Heart right ventricle (tissue), 16 donors: ENCODE measurements around the gene HPN. TPM values are rescaled to one million over a fixed set of nuclear protein-coding genes. Genes with fewer than 3 reads are reported as not detected.

Source experiments
- ATAC-seq, 8 donors: fragments of 200-7000 bp; cut with Tn5 transposase; one replicate each; pipeline ENCODE4 v1.9.1; 2020; ENCODE audit warnings: mild to moderate bottlenecking in 8 of 8, moderate library complexity in 8 of 8, moderate number of reproducible peaks in 1 of 8
- DNase-seq, 2 donors: peaks; one replicate each; pipeline ENCODE4 v3.0.0-alpha.2; 2020
- H3K27ac ChIP-seq, 10 donors: fragments of 200-600 bp; sonication (generic) in 2 of 10; one replicate each; pipeline versions ENCODE4 v1.5.0 to v1.8.0; 2020 to 2022; ENCODE audit warnings: mild to moderate bottlenecking in 3 of 10
- H3K27me3 ChIP-seq, 7 donors: fragments of 200-600 bp; one replicate each; pipeline ENCODE4 v1.8.0; 2021 to 2022; ENCODE audit warnings: mild to moderate bottlenecking in 2 of 7
- H3K36me3 ChIP-seq, 9 donors: fragments of 200-600 bp; sonication (generic) in 1 of 9; one replicate each; pipeline versions ENCODE4 v1.5.0 to v1.8.0; 2020 to 2022; ENCODE audit warnings: mild to moderate bottlenecking in 2 of 9
- H3K4me1 ChIP-seq, 9 donors: fragments of 200-600 bp; sonication (generic) in 1 of 9; one replicate each; pipeline versions ENCODE4 v1.5.0 to v1.8.0; 2020 to 2022; ENCODE audit warnings: mild to moderate bottlenecking in 4 of 9
- H3K4me3 ChIP-seq, 10 donors: fragments of 200-600 bp; sonication (generic) in 2 of 10; one replicate each; pipeline versions ENCODE4 v1.5.0 to v1.8.0; 2020 to 2022; ENCODE audit warnings: mild to moderate bottlenecking in 7 of 10, moderate library complexity in 2 of 10
- H3K9me3 ChIP-seq, 11 donors: fragments of 200-600 bp in 10 of 11; sonication (generic) in 2 of 11; one replicate each; pipeline versions ENCODE4 v1.5.0 to v1.8.0; 2013 to 2022; ENCODE audit warnings: mild to moderate bottlenecking in 2 of 11, control low read depth in 1 of 11, moderate library complexity in 1 of 11
- WGBS, 2 donors: extraction: QIAGEN DNeasy Blood & Tissue Kit; methylation state at CpG; one replicate each; pipeline ENCODE4 v1.1.7; 2013; ENCODE audit warnings: inconsistent platforms in 1 of 2; 5-methylcytosine and 5-hydroxymethylcytosine counted together
- intact Hi-C, 10 donors: fragments of 100-400 bp; cut with DNase I; formaldehyde crosslinking; loops; one replicate each; pipeline versions ENCODE4 v1.11.1 to v1.14.2; 2022
- polyA plus RNA-seq, 2 donors: library from polyadenylated mRNA; stranded (reverse); fragments of 200-250 nt; gene quantifications; one replicate each; pipeline ENCODE4 v1.2.3, GENCODE V29; 2013
- total RNA-seq, 10 donors: library from RNA; stranded (reverse); fragmentation: NEBNext Ultra II Directional in 3 of 10; extraction: Animal tissue kit (Norgen Biotek cat#: 25700) in 3 of 10; gene quantifications; one replicate each; pipeline versions ENCODE4 v1.2.1 to v1.2.4, GENCODE V29; 2021 to 2023
- TF ChIP-seq, protein P1 (sequence below), 9 donors: fragments of 200-600 bp; sonication (generic) in 2 of 9; IDR thresholded peaks; one replicate each; pipeline versions ENCODE4 v1.5.0 to v1.8.0; 2021 to 2022; ENCODE audit warnings: antibody characterized with exemption in 9 of 9, mild to moderate bottlenecking in 5 of 9, moderate library complexity in 1 of 9
- donor health status: Arrhythmogenic right ventricular cardiomyopathy.
- donor health status: ischemic (EF 13 %, LVEDD 7.1; RV severe dilation, severe dysfunction).
- donor health status: healthy with polysubstance abuse.
- donor health status: DM: no; HTN: yes; CAD: no.
- donor health status: DM: no; HTN: no; CAD: no.
- donor health status: ischemic (EF 25% LVEDD 6.9; RV normal size, moderate dysfunction).
- donor health status: ischemic (EF 25% LVEDD 5.7; RV mildly dilated, moderate dysfunction).
- donor health status: healthy.
- donor health status: DM: yes; HTN: yes; CAD: no.
- donor health status: Ischemic cardiomyopathy.
- donor health status: ischemic (EF 35%, LVEDD 5.7; RV mildly dilated, moderate dysfunction).
- donor health status: nonischemic (EF 11% LVEDD 7.7; RV severe dilation, severe dysfunction).
- donor health status: DM: yes; HTN: yes; CAD: no.
- donor health status: PGD.
- donor health status: ischemic (EF 29% LVEDD 5.4; RV normal size, mild dysfunction).
- donor health status: nonischemic (EF 23%, LVEDD 6.1; RV moderate dilation, normal function).

The HPN gene
- total and polyA plus RNA-seq, 12 donors: 1.4 to 13.1 (median 4.0) TPM

DNA sequence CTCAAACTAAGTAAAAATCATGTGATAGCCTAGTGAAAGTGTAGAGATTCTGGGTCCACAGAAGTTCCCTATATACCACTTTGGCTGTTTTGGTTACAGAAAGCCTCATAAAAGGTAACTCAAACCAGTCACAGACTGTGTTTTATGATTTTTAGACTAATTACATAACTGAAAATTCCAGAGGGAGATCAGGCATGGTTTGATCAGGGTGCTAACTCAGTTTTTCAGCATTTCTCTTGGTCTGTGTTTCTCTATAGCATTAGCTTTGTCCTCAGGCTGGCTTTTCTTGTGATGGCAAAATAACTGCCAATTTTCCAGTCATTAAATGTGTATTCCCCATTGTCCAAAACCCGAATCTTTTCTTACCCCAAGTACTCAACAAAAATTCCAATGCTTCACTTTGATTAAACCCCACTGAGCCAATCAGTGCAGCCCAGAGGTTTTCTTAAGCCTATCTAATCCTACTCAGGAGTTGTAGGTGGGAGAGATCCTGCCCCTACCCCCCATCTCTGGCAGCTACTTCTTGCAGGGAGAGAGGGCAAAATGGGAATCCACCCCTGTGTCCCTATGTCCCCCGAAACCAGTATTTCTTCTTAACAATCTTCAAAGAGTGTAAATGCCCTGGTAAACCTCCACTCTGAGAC is 65.5 kb downstream of the HPN start:
- TF ChIP-seq, protein P1, sequence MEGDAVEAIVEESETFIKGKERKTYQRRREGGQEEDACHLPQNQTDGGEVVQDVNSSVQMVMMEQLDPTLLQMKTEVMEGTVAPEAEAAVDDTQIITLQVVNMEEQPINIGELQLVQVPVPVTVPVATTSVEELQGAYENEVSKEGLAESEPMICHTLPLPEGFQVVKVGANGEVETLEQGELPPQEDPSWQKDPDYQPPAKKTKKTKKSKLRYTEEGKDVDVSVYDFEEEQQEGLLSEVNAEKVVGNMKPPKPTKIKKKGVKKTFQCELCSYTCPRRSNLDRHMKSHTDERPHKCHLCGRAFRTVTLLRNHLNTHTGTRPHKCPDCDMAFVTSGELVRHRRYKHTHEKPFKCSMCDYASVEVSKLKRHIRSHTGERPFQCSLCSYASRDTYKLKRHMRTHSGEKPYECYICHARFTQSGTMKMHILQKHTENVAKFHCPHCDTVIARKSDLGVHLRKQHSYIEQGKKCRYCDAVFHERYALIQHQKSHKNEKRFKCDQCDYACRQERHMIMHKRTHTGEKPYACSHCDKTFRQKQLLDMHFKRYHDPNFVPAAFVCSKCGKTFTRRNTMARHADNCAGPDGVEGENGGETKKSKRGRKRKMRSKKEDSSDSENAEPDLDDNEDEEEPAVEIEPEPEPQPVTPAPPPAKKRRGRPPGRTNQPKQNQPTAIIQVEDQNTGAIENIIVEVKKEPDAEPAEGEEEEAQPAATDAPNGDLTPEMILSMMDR (IDR thresholded peaks at IDR 0.05): no peak
- H3K4me1 ChIP-seq: peaks cover 0 to 4% (median 0%) of the 10 kb centered on the region in 9 donors
- H3K27me3 ChIP-seq: peaks cover 0 to 3% (median 0%) of the 10 kb centered on the region in 7 donors
- no peak for DNase-seq
- H3K4me3 ChIP-seq: no peak overlapping the region
- WGBS, 2 donors: 48% methylated on average over 2 of the region's 2 CpGs
- no peaks in the 10 kb centered on the region for H3K36me3 ChIP-seq
- no peak for ATAC-seq
- no peaks in the 10 kb centered on the region for H3K9me3 ChIP-seq
- H3K27ac ChIP-seq: no peak overlapping the region
- intact Hi-C loops: no loop called here

DNA sequence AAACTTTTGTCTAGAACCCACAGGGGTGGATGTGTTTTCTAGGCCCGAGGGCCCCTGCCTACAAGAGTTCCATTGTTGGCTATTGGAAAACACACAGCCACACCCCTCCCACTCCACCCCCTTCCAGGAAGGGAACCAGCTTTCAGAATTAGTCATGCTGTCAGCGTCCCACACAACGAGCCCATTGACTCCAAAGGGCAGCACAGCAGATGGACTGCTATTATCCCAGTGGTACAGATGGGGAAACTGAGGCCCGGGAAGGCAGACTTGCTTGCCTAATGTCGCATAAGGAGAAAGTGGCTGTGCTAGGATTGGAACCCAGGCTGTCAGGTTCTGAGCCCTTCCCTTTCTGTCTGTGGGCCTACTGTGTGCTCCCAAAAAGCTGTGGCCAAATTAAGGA is 66.0 kb downstream of the HPN start:
- WGBS, 2 donors: 31 to 41% methylated on average over 5 of the region's 5 CpGs
- Histone ChIP-seq H3K36me3 (no peaks in the 10 kb centered on the region), H3K27me3 (peaks cover 0 to 3% (median 0%) of the 10 kb centered on the region in 7 donors), H3K9me3 (no peaks in the 10 kb centered on the region), H3K4me3 (no peak overlapping the region), H3K27ac (no peak overlapping the region), H3K4me1 (peaks cover 0 to 4% (median 0%) of the 10 kb centered on the region in 9 donors)
- DNase-seq (no peak), ATAC-seq (peak in 4 of 8 donors; percentile 33 to 61 (median 38))
- intact Hi-C loops: no loop called here
- TF ChIP-seq, protein P1 (IDR thresholded peaks at IDR 0.05): no peak

DNA sequence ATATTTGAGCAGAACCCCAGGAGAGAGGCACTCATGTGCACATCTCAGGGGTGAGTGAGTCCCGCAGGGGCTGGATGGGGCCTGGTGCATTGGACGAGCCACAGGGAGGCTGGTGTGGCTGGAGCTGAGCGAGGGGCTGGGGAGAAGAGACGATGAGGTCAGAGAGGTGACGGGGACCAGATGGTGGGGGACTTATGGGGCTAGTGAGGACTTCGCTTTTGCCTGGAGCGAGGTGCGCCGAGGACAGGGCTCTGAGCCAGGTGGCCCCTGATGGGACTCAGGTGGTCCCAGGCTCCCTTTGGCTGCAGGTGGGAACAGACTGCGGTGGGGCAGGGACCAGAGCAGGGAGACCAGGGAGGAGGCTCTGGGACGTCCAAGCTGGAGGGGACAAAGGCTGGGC is 67.2 kb downstream of the HPN start:
- DNase-seq: no peak
- no peak for ATAC-seq
- Histone ChIP-seq H3K36me3 (no peaks in the 10 kb centered on the region), H3K27me3 (peaks cover 0 to 3% (median 0%) of the 10 kb centered on the region in 7 donors), H3K4me1 (peaks cover 0 to 4% (median 0%) of the 10 kb centered on the region in 9 donors), H3K27ac (no peak overlapping the region), H3K9me3 (no peaks in the 10 kb centered on the region), H3K4me3 (no peak overlapping the region)
- intact Hi-C loops: no loop called here
- TF ChIP-seq, protein P1 (IDR thresholded peaks at IDR 0.05): no peak
- WGBS, 2 donors: 84 to 86% methylated on average over 11 of the region's 11 CpGs

DNA sequence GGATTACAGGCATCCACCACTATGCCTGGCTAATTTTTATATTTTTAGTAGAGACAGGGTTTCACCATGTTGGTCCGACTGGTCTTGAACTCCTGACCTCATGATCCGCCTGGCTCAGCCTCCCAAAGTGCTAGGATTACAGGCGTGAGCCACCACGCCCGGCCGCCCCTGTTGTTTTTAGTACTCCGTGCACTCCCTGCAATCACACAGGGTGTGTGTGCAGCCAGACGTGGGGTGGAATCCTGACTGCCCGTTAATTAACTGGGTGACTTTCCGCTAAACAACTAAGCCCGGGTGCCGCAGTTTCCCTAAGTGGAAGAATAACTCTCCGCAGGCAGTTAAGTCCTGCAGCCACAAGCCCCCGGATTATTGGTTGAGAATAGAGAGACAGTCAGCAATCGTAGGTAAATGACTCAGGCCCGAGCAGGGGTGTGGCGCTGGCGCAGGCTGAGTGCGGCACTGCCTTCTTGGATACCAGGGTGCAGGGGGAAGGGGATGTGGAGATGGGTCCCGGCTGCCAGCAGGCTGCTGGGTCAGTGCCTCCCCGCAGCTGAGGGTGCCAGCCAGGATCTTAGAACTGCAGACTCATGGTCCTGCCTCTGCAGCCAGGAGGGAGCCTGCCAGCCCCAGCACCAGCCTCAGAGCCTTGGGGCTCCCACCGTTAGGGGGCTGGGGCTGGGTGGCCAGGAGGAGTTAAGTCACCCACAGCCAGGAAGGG is 68.0 kb downstream of the HPN start:
- Histone ChIP-seq H3K36me3 (no peaks in the 10 kb centered on the region), H3K9me3 (no peaks in the 10 kb centered on the region), H3K4me3 (no peak overlapping the region), H3K27ac (no peak overlapping the region), H3K4me1 (peaks cover 0 to 7% (median 4%) of the 10 kb centered on the region in 9 donors), H3K27me3 (peaks cover 0 to 3% (median 0%) of the 10 kb centered on the region in 7 donors)
- ATAC-seq (peak in 2 of 8 donors; percentile 21 to 25), DNase-seq (no peak)
- TF ChIP-seq, protein P1 (IDR thresholded peaks at IDR 0.05): no peak
- intact Hi-C loops: no loop called here
- 81 to 84% methylated on average over 22 of the region's 22 CpGs for WGBS, 2 donors
